Parathyroid adenoma (tissue), 2 donors: Measurements from ENCODE around the gene ST3GAL3.

Source experiments
- H2AFZ ChIP-seq: fragments of 300-600 bp; sonication (generic); one replicate; pipeline ENCODE4 v1.7.0; 2017; ENCODE audit warnings: antibody characterized with exemption, mild to moderate bottlenecking
- H3K27ac ChIP-seq: fragments of 300-600 bp; sonication (generic); one replicate; pipeline ENCODE4 v1.7.0; 2017
- H3K27me3 ChIP-seq: fragments of 300-600 bp; sonication (generic); one replicate; pipeline ENCODE4 v1.7.0; 2017; ENCODE audit warnings: low read length; ENCODE audit not compliant: control insufficient read depth, insufficient read depth
- H3K36me3 ChIP-seq: fragments of 300-600 bp; sonication (generic); one replicate; pipeline ENCODE4 v1.7.0; 2017; ENCODE audit warnings: low read length; ENCODE audit not compliant: control insufficient read depth, insufficient read depth
- H3K4me1 ChIP-seq: fragments of 300-600 bp; sonication (generic); one replicate; pipeline ENCODE4 v1.7.0; 2017; ENCODE audit warnings: control low read depth
- H3K4me2 ChIP-seq: fragments of 300-600 bp; sonication (generic); one replicate; pipeline ENCODE4 v1.7.0; 2017; ENCODE audit warnings: low read length
- H3K4me3 ChIP-seq: fragments of 300-600 bp; sonication (generic); one replicate; pipeline ENCODE4 v1.7.0; 2017; ENCODE audit warnings: low read depth, low read length
- H3K79me2 ChIP-seq: fragments of 300-600 bp; sonication (generic); one replicate; pipeline ENCODE4 v1.7.0; 2017; ENCODE audit warnings: control low read depth
- H3K9ac ChIP-seq: fragments of 300-600 bp; sonication (generic); one replicate; pipeline ENCODE4 v1.7.0; 2017; ENCODE audit warnings: mild to moderate bottlenecking
- H3K9me3 ChIP-seq: fragments of 300-600 bp; sonication (generic); one replicate; pipeline ENCODE4 v1.7.0; 2017; ENCODE audit warnings: low read length; ENCODE audit not compliant: control insufficient read depth
- TF ChIP-seq, protein P1 (sequence below): fragments of 300-600 bp; sonication (generic); IDR thresholded peaks from one replicate; pipeline ENCODE4 v1.7.0; 2017; ENCODE audit warnings: antibody characterized with exemption, mild to moderate bottlenecking
- donor health status: primary hyperparathyroidism.

Gene ST3GAL3

DNA sequence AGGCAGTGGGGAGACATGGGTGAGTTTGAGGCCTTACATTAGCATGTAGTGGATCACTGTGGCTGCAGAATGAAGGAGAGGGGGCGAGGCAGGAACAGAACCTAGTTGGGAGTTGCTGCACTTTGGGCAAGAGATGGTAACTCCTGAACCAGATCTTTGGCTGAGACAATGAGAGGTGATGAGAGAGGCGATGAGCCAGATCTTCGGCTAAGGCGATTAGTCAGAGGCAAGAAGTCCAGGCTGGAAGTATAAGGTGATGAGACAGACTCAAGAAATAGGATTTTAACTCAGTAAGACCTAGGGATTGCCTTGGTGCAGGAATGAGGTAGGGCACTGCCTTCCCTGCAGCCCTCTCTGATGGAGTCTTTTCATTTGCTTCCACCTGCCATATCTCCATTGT lies 217.2 kb downstream of the ST3GAL3 start:
- Histone ChIP-seq H3K27ac (no peak overlapping the region), H3K4me1 (no peaks in the 10 kb centered on the region), H3K36me3 (no peaks in the 10 kb centered on the region), H3K79me2 (no peaks in the 10 kb centered on the region), H3K9me3 (no peaks in the 10 kb centered on the region), H3K4me2 (no peak overlapping the region), H3K9ac (no peak overlapping the region), H3K27me3 (no peaks in the 10 kb centered on the region), H2AFZ (no peak overlapping the region), H3K4me3 (no peak overlapping the region)
- TF ChIP-seq, protein P1, sequence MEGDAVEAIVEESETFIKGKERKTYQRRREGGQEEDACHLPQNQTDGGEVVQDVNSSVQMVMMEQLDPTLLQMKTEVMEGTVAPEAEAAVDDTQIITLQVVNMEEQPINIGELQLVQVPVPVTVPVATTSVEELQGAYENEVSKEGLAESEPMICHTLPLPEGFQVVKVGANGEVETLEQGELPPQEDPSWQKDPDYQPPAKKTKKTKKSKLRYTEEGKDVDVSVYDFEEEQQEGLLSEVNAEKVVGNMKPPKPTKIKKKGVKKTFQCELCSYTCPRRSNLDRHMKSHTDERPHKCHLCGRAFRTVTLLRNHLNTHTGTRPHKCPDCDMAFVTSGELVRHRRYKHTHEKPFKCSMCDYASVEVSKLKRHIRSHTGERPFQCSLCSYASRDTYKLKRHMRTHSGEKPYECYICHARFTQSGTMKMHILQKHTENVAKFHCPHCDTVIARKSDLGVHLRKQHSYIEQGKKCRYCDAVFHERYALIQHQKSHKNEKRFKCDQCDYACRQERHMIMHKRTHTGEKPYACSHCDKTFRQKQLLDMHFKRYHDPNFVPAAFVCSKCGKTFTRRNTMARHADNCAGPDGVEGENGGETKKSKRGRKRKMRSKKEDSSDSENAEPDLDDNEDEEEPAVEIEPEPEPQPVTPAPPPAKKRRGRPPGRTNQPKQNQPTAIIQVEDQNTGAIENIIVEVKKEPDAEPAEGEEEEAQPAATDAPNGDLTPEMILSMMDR = no peak

DNA sequence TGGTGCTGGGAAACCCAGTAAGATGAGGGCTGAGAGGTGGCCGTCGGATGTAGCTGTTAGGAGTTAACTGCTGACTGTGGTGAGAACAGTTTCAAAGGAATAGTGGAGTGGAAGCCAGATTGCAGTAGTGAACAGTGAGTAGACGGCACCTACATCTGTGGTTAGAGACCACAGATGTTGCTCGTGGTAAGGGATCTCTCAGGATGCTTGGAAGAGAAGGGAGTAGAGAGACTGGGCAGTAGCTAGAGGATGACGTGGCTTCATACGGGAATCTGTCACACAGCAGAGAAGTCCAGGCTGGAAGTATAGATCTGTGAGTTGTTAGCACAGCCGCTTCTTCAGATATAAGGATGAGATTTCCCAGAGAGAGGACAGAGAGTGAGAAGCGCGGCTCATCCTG lies 218.5 kb downstream of the ST3GAL3 start:
- H3K9me3 ChIP-seq = no peaks in the 10 kb centered on the region
- no peak overlapping the region for H3K9ac ChIP-seq
- H2AFZ ChIP-seq = no peak overlapping the region
- H3K4me2 ChIP-seq = no peak overlapping the region
- H3K4me1 ChIP-seq = no peaks in the 10 kb centered on the region
- H3K4me3 ChIP-seq = no peak overlapping the region
- H3K36me3 ChIP-seq = no peaks in the 10 kb centered on the region
- H3K27me3 ChIP-seq = no peaks in the 10 kb centered on the region
- H3K27ac ChIP-seq = no peak overlapping the region
- TF ChIP-seq, protein P1 = no peak
- H3K79me2 ChIP-seq = no peaks in the 10 kb centered on the region

DNA sequence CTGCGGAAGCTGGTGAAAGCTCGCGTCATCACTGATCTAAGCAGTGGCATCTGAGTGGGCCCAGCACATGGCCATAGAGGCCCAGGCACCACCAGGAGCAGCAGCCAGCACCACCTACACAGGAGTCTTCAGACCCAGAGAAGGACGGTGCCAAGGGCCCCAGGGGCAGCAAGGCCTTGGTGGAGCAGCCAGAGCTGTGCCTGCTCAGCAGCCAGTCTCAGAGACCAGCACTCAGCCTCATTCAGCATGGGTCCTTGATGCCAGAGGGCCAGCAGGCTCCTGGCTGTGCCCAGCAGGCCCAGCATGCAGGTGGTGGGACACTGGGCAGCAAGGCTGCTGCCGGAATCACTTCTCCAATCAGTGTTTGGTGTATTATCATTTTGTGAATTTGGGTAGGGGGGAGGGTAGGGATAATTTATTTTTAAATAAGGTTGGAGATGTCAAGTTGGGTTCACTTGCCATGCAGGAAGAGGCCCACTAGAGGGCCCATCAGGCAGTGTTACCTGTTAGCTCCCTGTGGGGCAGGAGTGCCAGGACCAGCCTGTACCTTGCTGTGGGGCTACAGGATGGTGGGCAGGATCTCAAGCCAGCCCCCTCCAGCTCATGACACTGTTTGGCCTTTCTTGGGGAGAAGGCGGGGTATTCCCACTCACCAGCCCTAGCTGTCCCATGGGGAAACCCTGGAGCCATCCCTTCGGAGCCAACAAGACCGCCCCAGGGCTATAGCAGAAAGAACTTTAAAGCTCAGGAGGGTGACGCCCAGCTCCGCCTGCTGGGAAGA lies 223.0 kb downstream of the ST3GAL3 start:
- Histone ChIP-seq H3K4me1 (peaks cover 11% of the 10 kb centered on the region), H3K27me3 (no peaks in the 10 kb centered on the region), H3K79me2 (no peaks in the 10 kb centered on the region), H3K9me3 (no peaks in the 10 kb centered on the region), H3K27ac (no peak overlapping the region), H3K36me3 (no peaks in the 10 kb centered on the region), H3K4me3 (no peak overlapping the region), H3K4me2 (no peak overlapping the region), H3K9ac (no peak overlapping the region), H2AFZ (no peak overlapping the region)
- TF ChIP-seq, protein P1 = peak; percentile 36

DNA sequence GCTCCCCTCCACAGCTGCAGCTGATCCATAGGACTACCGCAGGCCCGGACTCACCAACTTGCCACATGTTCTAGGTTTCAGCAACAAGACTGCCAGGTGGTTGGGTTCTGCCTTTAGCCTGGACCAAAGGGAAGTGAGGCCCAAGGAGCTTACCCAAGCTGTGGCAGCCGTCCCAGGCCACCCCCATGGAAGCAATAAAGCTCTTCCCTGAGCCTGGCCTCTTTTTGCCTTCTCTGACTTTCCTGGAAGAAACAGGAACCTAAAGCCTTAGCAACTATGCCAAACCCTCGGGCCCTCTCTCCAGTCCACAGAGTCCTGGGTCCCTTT lies 223.6 kb downstream of the ST3GAL3 start:
- no peaks in the 10 kb centered on the region for H3K36me3 ChIP-seq
- H3K27ac ChIP-seq = no peak overlapping the region
- TF ChIP-seq, protein P1 = no peak
- H3K4me1 ChIP-seq = peaks cover 13% of the 10 kb centered on the region
- no peaks in the 10 kb centered on the region for H3K9me3 ChIP-seq
- H3K27me3 ChIP-seq = no peaks in the 10 kb centered on the region
- no peak overlapping the region for H3K9ac ChIP-seq
- H2AFZ ChIP-seq = no peak overlapping the region
- no peak overlapping the region for H3K4me3 ChIP-seq
- no peak overlapping the region for H3K4me2 ChIP-seq
- H3K79me2 ChIP-seq = no peaks in the 10 kb centered on the region
